ENCODE measurements around the gene IRF6. TPM values are rescaled to one million over a fixed set of nuclear protein-coding genes. Genes with fewer than 3 reads are reported as not detected.

Gene IRF6
- total RNA-seq, 1 donor from 2014 or later, result 1.0 TPM

GRCh38 chr1:209787551-209787950 lies 18.4 kb downstream of the IRF6 start:
- DNase-seq, result no peak

- no peak for DNase-seq
Measured at GRCh38 chr1:209786146-209786545, 19.8 kb downstream of the IRF6 start.

- DNase-seq, result no peak
Measured at GRCh38 chr1:209785592-209785991, 20.4 kb downstream of the IRF6 start.

- peak; percentile 98 for DNase-seq
Measured at GRCh38 chr1:209784265-209785169, 21.4 kb downstream of the IRF6 start, which contains the start of gene C1orf74. C1orf74 (minus strand) TSS chr1:209784559; CDS start chr1:209783634, 925 bp downstream.

- DNase-seq, result no peak
Measured at GRCh38 chr1:209783386-209783785, 22.6 kb downstream of the IRF6 start.

GRCh38 chr1:209780268-209780667 lies 25.7 kb downstream of the IRF6 start:
- no peak for DNase-seq

- DNase-seq, result no peak
Measured at GRCh38 chr1:209778102-209778501, 27.8 kb downstream of the IRF6 start.

GRCh38 chr1:209777587-209777986 lies 28.4 kb downstream of the IRF6 start:
- DNase-seq, result no peak

GRCh38 chr1:209775678-209776077 lies 30.3 kb downstream of the IRF6 start:
- DNase-seq, result no peak

- DNase-seq, result no peak
Measured at GRCh38 chr1:209774592-209774991, 31.4 kb downstream of the IRF6 start.

GRCh38 chr1:209772126-209772525 lies 33.8 kb downstream of the IRF6 start:
- DNase-seq, result no peak

GRCh38 chr1:209770636-209771415 lies 35.1 kb downstream of the IRF6 start:
- DNase-seq, result no peak

- DNase-seq, result peak; percentile 17
Measured at GRCh38 chr1:209769971-209770370, 36.0 kb downstream of the IRF6 start.

GRCh38 chr1:209769171-209769904 lies 36.6 kb downstream of the IRF6 start:
- peak; percentile 85 for DNase-seq

- DNase-seq, result no peak
Measured at GRCh38 chr1:209768354-209768774, 37.6 kb downstream of the IRF6 start.

GRCh38 chr1:209767706-209768105 lies 38.2 kb downstream of the IRF6 start:
- no peak for DNase-seq

GRCh38 chr1:209767096-209767495 lies 38.8 kb downstream of the IRF6 start:
- no peak for DNase-seq

GRCh38 chr1:209766051-209766450 lies 39.9 kb downstream of the IRF6 start:
- no peak for DNase-seq

GRCh38 chr1:209761011-209761635 lies 44.8 kb downstream of the IRF6 start:
- no peak for DNase-seq

GRCh38 chr1:209759829-209760359 lies 46.0 kb downstream of the IRF6 start:
- DNase-seq, result no peak

- DNase-seq, result no peak
Measured at GRCh38 chr1:209758400-209758799, 47.5 kb downstream of the IRF6 start.

Measured in dermis blood vessel endothelial cell (primary cell).